Liver (tissue), 3 donors: Measurements from ENCODE around the gene RSRC1.

Experiments
- CTCF ChIP-seq: fragments of 150-350 bp; IDR thresholded peaks from 2 replicates; pipeline ENCODE4 v1.5.1; 2017; ENCODE audit warnings: improper control_type of control experiment, low read depth, low read length; ENCODE audit not compliant: missing input control
- GABPA ChIP-seq, 2 donors: IDR thresholded peaks in 1 of 2; conservative IDR thresholded peaks in 1 of 2; 2 replicates each; pipeline ENCODE4 v1.6.1; 2016; ENCODE audit warnings: antibody characterized with exemption in 2 of 2, mild to moderate bottlenecking in 1 of 2, moderate library complexity in 1 of 2
- SP1 ChIP-seq: IDR thresholded peaks from 2 replicates; pipeline ENCODE4 v1.6.1; 2018; ENCODE audit warnings: antibody characterized with exemption, mild to moderate bottlenecking
- donor health status: healthy.
- donor health status: healthy.

GRCh38 chr3:158109804-158110657 is at the start of gene RSRC1:
- TF ChIP-seq GABPA (IDR thresholded peaks at IDR 0.05 in 1 of 2, conservative IDR thresholded peaks at IDR 0.05 in 1 of 2) (peak in 1 of 2 donors; percentile 31), SP1 (no peak), CTCF (no peak)
